Activated CD8-positive, alpha-beta T cell treated with anti-CD3 and anti-CD28 coated beads for 36 hours (primary cell): Measurements from ENCODE around the gene CATSPERZ. TPM values are rescaled to one million over a fixed set of nuclear protein-coding genes. Genes with fewer than 3 reads are reported as not detected.
A peak's percentile ranks its signal among the peaks of the same experiment; 100 is the strongest.

ENCODE experiments used
- ATAC-seq: fragments of 200-7000 bp; cut with Tn5 transposase; one replicate; pipeline ENCODE4 v1.10.0; 2021; ENCODE audit warnings: mild to moderate bottlenecking, moderate library complexity
- CTCF ChIA-PET: fragments of 350-600 bp; sonication (Branson Sonifier 250); formaldehyde crosslinking; loops from one replicate; lab custom pipeline; 2021; ENCODE audit warnings: antibody characterized with exemption; lab: Charles Lee
- POLR2A ChIA-PET: fragments of 350-600 bp; sonication (Branson Sonifier 250); formaldehyde crosslinking; loops from one replicate; lab custom pipeline; 2021; ENCODE audit warnings: antibody characterized with exemption; lab: Charles Lee
- DNase-seq: peaks from one replicate; pipeline ENCODE4 v3.0.0-alpha.2; 2020
- H3K27ac Mint-ChIP-seq: one replicate; pipeline ENCODE4 v1.8.0; 2021; ENCODE audit warnings: mild to moderate bottlenecking, mixed read lengths
- H3K27me3 Mint-ChIP-seq: one replicate; pipeline ENCODE4 v1.8.0; 2021; ENCODE audit warnings: mixed read lengths
- H3K36me3 Mint-ChIP-seq: one replicate; pipeline ENCODE4 v1.8.0; 2021; ENCODE audit warnings: low read depth, mixed read lengths
- H3K4me1 Mint-ChIP-seq: one replicate; pipeline ENCODE4 v1.8.0; 2021; ENCODE audit warnings: low read depth, mixed read lengths
- H3K4me3 Mint-ChIP-seq: one replicate; pipeline ENCODE4 v1.8.0; 2021; ENCODE audit warnings: mild to moderate bottlenecking, moderate library complexity, mixed read lengths
- H3K9me3 Mint-ChIP-seq: one replicate; pipeline ENCODE4 v1.8.0; 2021; ENCODE audit warnings: mixed read lengths
- intact Hi-C: fragments of 100-400 bp; cut with micrococcal nuclease; formaldehyde crosslinking; loops from one replicate; pipeline ENCODE4 v1.10.0; 2022
- total RNA-seq, 2 experiments: library from RNA; stranded (reverse); gene quantifications; one replicate each; pipeline ENCODE4 v1.2.3, GENCODE V29; 2021
- TF ChIP-seq, protein P1 (sequence below): fragments of 200-600 bp; IDR thresholded peaks from one replicate; pipeline ENCODE4 v1.8.0; 2022; ENCODE audit warnings: antibody characterized with exemption, mild to moderate bottlenecking

Gene CATSPERZ
- total RNA-seq, 2 experiments from 2014 or later = 0.52 TPM; not detected in 1

DNA sequence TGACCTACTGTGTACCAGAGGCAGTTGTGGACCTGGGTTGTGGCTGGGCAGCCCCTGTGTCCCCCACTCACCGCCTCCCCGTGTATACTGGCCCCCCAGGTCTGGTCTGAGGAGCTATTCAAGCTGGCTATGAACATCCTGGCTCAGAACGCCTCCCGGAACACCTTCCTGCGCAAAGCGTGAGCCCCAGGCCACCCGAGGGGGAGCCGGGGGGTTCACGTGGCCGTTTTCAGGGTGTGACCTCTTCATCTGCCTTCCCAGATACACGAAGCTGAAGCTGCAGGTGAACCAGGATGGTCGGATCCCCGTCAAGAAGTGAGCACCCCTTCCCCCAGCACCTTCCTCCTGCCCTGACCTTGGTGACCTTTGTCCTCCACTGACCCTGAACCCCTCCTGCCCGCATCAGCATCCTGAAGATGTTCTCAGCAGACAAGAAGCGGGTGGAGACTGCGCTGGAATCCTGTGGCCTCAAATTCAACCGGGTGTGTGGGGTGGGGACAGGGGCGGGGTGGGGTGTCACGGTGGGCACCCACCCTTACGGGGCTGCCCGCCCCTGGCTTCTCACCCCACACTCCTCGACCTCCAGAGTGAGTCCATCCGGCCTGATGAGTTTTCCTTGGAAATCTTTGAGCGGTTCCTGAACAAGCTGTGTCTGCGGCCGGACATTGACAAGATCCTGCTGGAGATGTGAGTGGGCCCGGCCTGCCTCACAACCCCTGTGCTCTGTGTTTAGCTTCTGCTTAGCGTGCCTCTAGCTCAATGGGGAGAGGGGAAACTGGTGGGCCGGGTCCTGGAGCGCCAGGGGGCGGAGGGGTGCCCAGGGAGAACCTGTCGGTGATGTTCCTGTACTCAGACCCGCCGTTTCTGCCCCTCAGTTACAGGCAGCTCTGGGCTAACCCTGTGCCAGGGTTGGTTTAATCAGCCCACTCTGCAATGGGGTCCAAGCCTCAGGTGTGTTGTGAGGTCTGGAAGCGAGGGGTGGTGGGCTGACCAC, 44.7 kb upstream of the CATSPERZ start:
- peaks cover 21% of the 10 kb centered on the region for H3K4me1 Mint-ChIP-seq
- H3K9me3 Mint-ChIP-seq = no peaks in the 10 kb centered on the region
- H3K36me3 Mint-ChIP-seq = peaks cover 12% of the 10 kb centered on the region
- TF ChIP-seq, protein P1, sequence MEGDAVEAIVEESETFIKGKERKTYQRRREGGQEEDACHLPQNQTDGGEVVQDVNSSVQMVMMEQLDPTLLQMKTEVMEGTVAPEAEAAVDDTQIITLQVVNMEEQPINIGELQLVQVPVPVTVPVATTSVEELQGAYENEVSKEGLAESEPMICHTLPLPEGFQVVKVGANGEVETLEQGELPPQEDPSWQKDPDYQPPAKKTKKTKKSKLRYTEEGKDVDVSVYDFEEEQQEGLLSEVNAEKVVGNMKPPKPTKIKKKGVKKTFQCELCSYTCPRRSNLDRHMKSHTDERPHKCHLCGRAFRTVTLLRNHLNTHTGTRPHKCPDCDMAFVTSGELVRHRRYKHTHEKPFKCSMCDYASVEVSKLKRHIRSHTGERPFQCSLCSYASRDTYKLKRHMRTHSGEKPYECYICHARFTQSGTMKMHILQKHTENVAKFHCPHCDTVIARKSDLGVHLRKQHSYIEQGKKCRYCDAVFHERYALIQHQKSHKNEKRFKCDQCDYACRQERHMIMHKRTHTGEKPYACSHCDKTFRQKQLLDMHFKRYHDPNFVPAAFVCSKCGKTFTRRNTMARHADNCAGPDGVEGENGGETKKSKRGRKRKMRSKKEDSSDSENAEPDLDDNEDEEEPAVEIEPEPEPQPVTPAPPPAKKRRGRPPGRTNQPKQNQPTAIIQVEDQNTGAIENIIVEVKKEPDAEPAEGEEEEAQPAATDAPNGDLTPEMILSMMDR = no peak
- intact Hi-C loops = no loop called here
- no peak overlapping the region for H3K4me3 Mint-ChIP-seq
- ChIA-PET CTCF (interaction anchor here (1.0 to 1.2 kb wide), 2 partner anchors 10 to 49 kb away, joined by 3 read pairs; partner anchors contain the start of gene ESRRA), POLR2A (interaction anchor here (0.7 to 3.1 kb wide), 4 partner anchors 9 to 45 kb away, joined by 3 to 11 read pairs (median 4); partner anchors contain the start of gene PPP1R14B)
- no peaks in the 10 kb centered on the region for H3K27me3 Mint-ChIP-seq
- no peak overlapping the region for H3K27ac Mint-ChIP-seq
- ATAC-seq = no peak
- no peak for DNase-seq

DNA sequence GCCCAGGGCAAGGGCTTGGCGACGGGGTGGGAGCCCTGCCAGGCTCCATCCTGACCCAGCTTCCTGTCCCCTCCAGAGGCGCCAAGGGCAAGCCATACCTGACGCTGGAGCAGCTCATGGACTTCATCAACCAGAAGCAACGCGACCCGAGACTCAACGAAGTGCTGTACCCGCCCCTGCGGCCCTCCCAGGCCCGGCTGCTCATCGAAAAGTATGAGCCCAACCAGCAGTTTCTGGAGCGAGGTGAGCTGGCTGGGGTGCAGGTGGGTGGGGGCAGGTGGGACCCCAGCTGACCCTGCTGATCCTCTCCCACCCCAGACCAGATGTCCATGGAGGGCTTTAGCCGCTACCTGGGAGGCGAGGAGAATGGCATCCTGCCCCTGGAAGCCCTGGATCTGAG, 43.9 kb upstream of the CATSPERZ start:
- Mint-ChIP-seq H3K9me3 (no peaks in the 10 kb centered on the region), H3K27ac (no peak overlapping the region), H3K27me3 (no peaks in the 10 kb centered on the region), H3K36me3 (peaks cover 12% of the 10 kb centered on the region), H3K4me3 (no peak overlapping the region), H3K4me1 (peaks cover 18% of the 10 kb centered on the region)
- ATAC-seq (no peak), DNase-seq (no peak)
- TF ChIP-seq, protein P1 = no peak
- intact Hi-C loops = no loop called here
- ChIA-PET CTCF (interaction anchor here (1.0 to 1.2 kb wide), 2 partner anchors 11 to 49 kb away, joined by 3 read pairs; partner anchors contain the start of gene ESRRA), POLR2A (interaction anchor here (1.1 to 3.1 kb wide), 3 partner anchors 12 to 49 kb away, joined by 3 to 11 read pairs (median 3); partner anchors contain the start of gene FERMT3)

GRCh38 chr11:64258356-64258755, 41.8 kb upstream of the CATSPERZ start:
- H3K27me3 Mint-ChIP-seq = no peaks in the 10 kb centered on the region
- DNase-seq (no peak), ATAC-seq (no peak)
- intact Hi-C loops = no loop called here
- ChIA-PET POLR2A (interaction anchor here (1.7 to 2.7 kb wide), 2 partner anchors 10 to 13 kb away, joined by 6 to 14 read pairs; no protein-coding TSS in a partner anchor), CTCF (interaction anchor here (1.6 kb wide), 1 partner anchor 26 kb away, joined by 3 read pairs; the partner anchor contains the start of gene BAD)
- H3K4me1 Mint-ChIP-seq = peaks cover 12% of the 10 kb centered on the region
- no peak overlapping the region for H3K27ac Mint-ChIP-seq
- TF ChIP-seq, protein P1 = no peak
- H3K9me3 Mint-ChIP-seq = no peaks in the 10 kb centered on the region
- H3K36me3 Mint-ChIP-seq = peaks cover 14% of the 10 kb centered on the region
- no peak overlapping the region for H3K4me3 Mint-ChIP-seq

DNA sequence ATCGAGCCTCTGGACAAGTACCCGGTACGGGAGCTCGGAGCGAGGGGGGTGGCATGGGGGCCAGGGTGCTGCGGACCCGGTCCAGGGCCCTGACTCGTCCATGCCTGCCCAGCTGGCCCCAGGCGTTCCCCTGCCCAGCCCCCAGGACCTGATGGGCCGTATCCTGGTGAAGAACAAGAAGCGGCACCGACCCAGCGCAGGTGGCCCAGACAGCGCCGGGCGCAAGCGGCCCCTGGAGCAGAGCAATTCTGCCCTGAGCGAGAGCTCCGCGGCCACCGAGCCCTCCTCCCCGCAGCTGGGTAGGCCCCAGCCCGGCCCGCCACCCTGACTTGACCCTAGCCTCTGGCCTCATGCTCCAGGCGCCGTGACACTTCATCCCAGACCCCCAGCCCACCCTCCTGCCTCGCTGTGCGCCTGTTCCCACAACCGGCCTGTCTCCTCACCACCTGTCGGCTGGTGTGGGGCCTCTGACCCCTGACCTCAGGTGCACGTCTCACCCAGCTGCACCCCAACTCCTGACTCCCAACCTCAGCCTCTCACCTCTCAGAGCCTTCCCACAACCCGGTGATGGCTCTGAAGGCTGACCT, 41.1 kb upstream of the CATSPERZ start:
- Mint-ChIP-seq H3K4me1 (peaks cover 12% of the 10 kb centered on the region), H3K27me3 (no peaks in the 10 kb centered on the region), H3K4me3 (no peak overlapping the region), H3K27ac (no peak overlapping the region), H3K9me3 (no peaks in the 10 kb centered on the region), H3K36me3 (peaks cover 14% of the 10 kb centered on the region)
- intact Hi-C loops = no loop called here
- TF ChIP-seq, protein P1 = no peak
- ChIA-PET CTCF (interaction anchor here (1.6 kb wide), 1 partner anchor 25 kb away, joined by 3 read pairs; the partner anchor contains the start of gene BAD), POLR2A (interaction anchor here (0.6 to 2.7 kb wide), 3 partner anchors 9 to 73 kb away, joined by 4 to 14 read pairs (median 6); partner anchors contain the start of gene STIP1)
- DNase-seq (no peak), ATAC-seq (peak; percentile 11)
